Erythroblast (primary cell): ENCODE results near the gene URAD.

Source experiments
- GATA1 ChIP-seq: IDR thresholded peaks from 2 replicates; pipeline ENCODE4 v1.6.1; 2011; ENCODE audit warnings: low read depth, mild to moderate bottlenecking, control low read depth, low read length, moderate library complexity
- POLR2A ChIP-seq: IDR thresholded peaks from 2 replicates; pipeline ENCODE4 v1.6.1; 2011; ENCODE audit warnings: mild to moderate bottlenecking, low read length

GRCh38 chr13:27971776-27972477 is 16.6 kb downstream of the URAD start:
- TF ChIP-seq POLR2A (no peak), GATA1 (no peak)
